Peyer's patch (tissue), 4 donors: ENCODE results near the gene AIMP1. TPM values are rescaled to one million over a fixed set of nuclear protein-coding genes. Genes with fewer than 3 reads are reported as not detected.

Experiments used
- DNase-seq, 3 donors: peaks; one replicate each; pipeline ENCODE4 v3.0.0-alpha.2; 2017 to 2019
- H3K27ac ChIP-seq, 4 donors: fragments of 200-600 bp; sonication (generic); one replicate each; pipeline ENCODE4 v1.5.1; 2016 to 2019
- H3K27me3 ChIP-seq, 2 donors: fragments of 200-600 bp; sonication (generic); one replicate each; pipeline ENCODE4 v1.5.1; 2019
- H3K36me3 ChIP-seq, 3 donors: fragments of 200-600 bp; sonication (generic); one replicate each; pipeline ENCODE4 v1.5.1; 2016 to 2019
- H3K4me1 ChIP-seq, 4 donors: fragments of 200-600 bp; sonication (generic); one replicate each; pipeline ENCODE4 v1.5.1; 2016 to 2019
- H3K4me3 ChIP-seq, 4 donors: fragments of 200-600 bp; sonication (generic); 1 replicate in 3 of 4; 2 replicates in 1 of 4; pipeline ENCODE4 v1.5.1; 2016 to 2019; ENCODE audit warnings: mild to moderate bottlenecking in 1 of 4
- H3K9me3 ChIP-seq, 4 donors: fragments of 200-600 bp; sonication (generic); one replicate each; pipeline ENCODE4 v1.5.1; 2016 to 2019; ENCODE audit warnings: mild to moderate bottlenecking in 1 of 4
- CTCF ChIP-seq, 6 experiments: fragments of 450-650 bp in 4 of 6; fragments of 200-600 bp in 2 of 6; sonication (generic) in 1 of 6; IDR thresholded peaks; one replicate each; pipeline ENCODE4 v1.5.1; 2017 to 2019; ENCODE audit warnings: antibody characterized with exemption in 6 of 6, mild to moderate bottlenecking in 3 of 6, moderate library complexity in 1 of 6
- POLR2A ChIP-seq, 2 donors: fragments of 450-650 bp; IDR thresholded peaks; one replicate each; pipeline ENCODE4 v1.5.1; 2017; ENCODE audit warnings: antibody characterized with exemption in 2 of 2, mild to moderate bottlenecking in 2 of 2, moderate library complexity in 2 of 2
- total RNA-seq, 4 donors: library from RNA; depleted of rRNA; stranded (reverse); fragments of >200 nt; gene quantifications; one replicate each; pipeline ENCODE4 v1.1.0, GENCODE V29; 2016

The AIMP1 gene
- total RNA-seq, 4 donors from 2014 or later = 18.3 to 40.4 (median 19.5) TPM

- H3K36me3 ChIP-seq = no peaks in the 10 kb centered on the region
- no peaks in the 10 kb centered on the region for H3K9me3 ChIP-seq
- DNase-seq = no peak
- H3K27ac ChIP-seq = no peak overlapping the region
- H3K27me3 ChIP-seq = no peaks in the 10 kb centered on the region
- no peak overlapping the region for H3K4me3 ChIP-seq
- no peaks in the 10 kb centered on the region for H3K4me1 ChIP-seq
- TF ChIP-seq CTCF (IDR thresholded peaks at IDR 0.05) (no peak), POLR2A (IDR thresholded peaks at IDR 0.05) (no peak)
Measured at GRCh38 chr4:106365613-106366012, 49.3 kb downstream of the AIMP1 start.

- Histone ChIP-seq H3K9me3 (no peaks in the 10 kb centered on the region), H3K36me3 (no peaks in the 10 kb centered on the region), H3K4me3 (no peak overlapping the region), H3K4me1 (no peaks in the 10 kb centered on the region), H3K27ac (no peak overlapping the region), H3K27me3 (no peaks in the 10 kb centered on the region)
- no peak for DNase-seq
- TF ChIP-seq POLR2A (IDR thresholded peaks at IDR 0.05) = no peak
Measured at GRCh38 chr4:106366026-106366425, 49.7 kb downstream of the AIMP1 start.

- Histone ChIP-seq H3K27me3 (no peaks in the 10 kb centered on the region), H3K36me3 (no peaks in the 10 kb centered on the region), H3K27ac (no peak overlapping the region), H3K4me1 (no peaks in the 10 kb centered on the region), H3K9me3 (no peaks in the 10 kb centered on the region), H3K4me3 (no peak overlapping the region)
- TF ChIP-seq CTCF (IDR thresholded peaks at IDR 0.05) = no peak
- no peak for DNase-seq
Measured at GRCh38 chr4:106367072-106367471, 50.7 kb downstream of the AIMP1 start.

GRCh38 chr4:106368678-106369077 lies 52.3 kb downstream of the AIMP1 start, which contains the start of gene GIMD1:
Gene GIMD1 (minus strand): TSS chr4:106368778. CDS start chr4:106367435, 1,343 bp downstream.
- TF ChIP-seq CTCF (IDR thresholded peaks at IDR 0.05) (no peak), POLR2A (IDR thresholded peaks at IDR 0.05) (no peak)
- no peak within 1 kb of the TSS for H3K4me3 ChIP-seq
- no peaks in the 10 kb centered on the region for H3K36me3 ChIP-seq
- H3K4me1 ChIP-seq = no peaks in the 10 kb centered on the region
- no peak for DNase-seq
- no peak within 1 kb of the TSS for H3K27ac ChIP-seq
- no peaks in the 10 kb centered on the region for H3K9me3 ChIP-seq
- no peaks in the 10 kb centered on the region for H3K27me3 ChIP-seq

DNA sequence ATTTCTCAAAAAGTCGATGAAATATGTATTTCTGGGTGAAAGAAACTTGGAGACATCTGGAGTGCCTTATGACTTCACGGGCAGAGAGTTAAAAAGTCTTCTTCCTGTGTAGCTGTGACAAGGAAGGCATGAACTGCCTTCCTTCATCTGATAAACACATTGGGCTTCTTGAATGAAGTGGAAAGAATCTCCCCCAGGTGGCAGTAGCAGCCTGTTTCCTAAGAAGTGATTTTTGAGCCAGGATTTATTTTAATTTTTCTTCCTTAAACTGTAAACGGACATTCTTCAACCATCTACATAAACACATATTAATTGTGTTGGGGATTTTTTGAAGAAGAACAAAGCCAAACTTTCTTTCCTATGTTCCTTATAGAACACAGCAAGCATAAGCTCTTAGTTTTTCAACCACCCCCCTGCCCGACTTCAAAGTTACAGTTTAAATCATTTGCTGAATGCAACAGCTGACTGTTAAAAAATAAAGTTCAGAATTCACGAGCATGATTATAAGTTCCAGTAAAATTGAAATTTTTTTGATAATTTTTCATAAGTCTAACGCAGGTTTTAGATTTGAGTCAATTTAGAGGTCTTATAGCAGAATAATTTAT lies 53.2 kb downstream of the AIMP1 start:
- Histone ChIP-seq H3K9me3 (no peaks in the 10 kb centered on the region), H3K4me1 (no peaks in the 10 kb centered on the region), H3K27ac (no peak overlapping the region), H3K36me3 (no peaks in the 10 kb centered on the region), H3K27me3 (no peaks in the 10 kb centered on the region), H3K4me3 (no peak overlapping the region)
- TF ChIP-seq POLR2A (IDR thresholded peaks at IDR 0.05) = no peak
- peak in 4 of 6 experiments; percentile 47 to 67 (median 66) for TF ChIP-seq CTCF (IDR thresholded peaks at IDR 0.05)
- DNase-seq = peak in 1 of 3 donors; percentile 64

GRCh38 chr4:106370214-106370613 lies 53.9 kb downstream of the AIMP1 start:
- Histone ChIP-seq H3K4me3 (no peak overlapping the region), H3K4me1 (no peaks in the 10 kb centered on the region), H3K9me3 (no peaks in the 10 kb centered on the region), H3K27me3 (no peaks in the 10 kb centered on the region), H3K36me3 (no peaks in the 10 kb centered on the region), H3K27ac (no peak overlapping the region)
- DNase-seq = no peak
- TF ChIP-seq POLR2A (IDR thresholded peaks at IDR 0.05) (no peak), CTCF (IDR thresholded peaks at IDR 0.05) (no peak)
